Measurements from ENCODE around the gene CASZ1.

- TF ChIP-seq CTCF (IDR thresholded peaks at IDR 0.05) (no peak), POLR2A (IDR thresholded peaks at IDR 0.05) (no peak)
These were observed 42.1 kb upstream of the CASZ1 start for GRCh38 chr1:10838541-10838940.

All from testis (tissue), 2 donors.